Measurements from ENCODE around the gene GPHN.

DNA sequence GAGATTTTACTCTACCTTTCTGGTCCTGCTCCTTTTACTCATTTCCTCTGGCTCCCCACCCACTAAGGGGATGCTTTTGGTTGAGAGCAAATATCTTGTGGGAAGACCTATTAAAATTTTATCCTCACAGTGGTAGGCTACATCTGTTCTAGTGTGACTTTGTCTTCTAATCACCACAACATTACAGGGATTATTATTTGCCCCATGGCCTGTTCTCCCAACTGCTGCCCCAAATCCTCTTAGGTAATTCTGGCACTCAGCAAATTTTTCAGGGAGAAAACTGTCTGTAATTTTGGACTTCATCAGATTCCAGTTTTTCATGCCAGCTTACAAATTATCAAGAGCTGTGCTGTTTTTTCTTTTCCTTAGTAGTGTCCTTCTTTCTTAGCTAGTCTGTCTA lies 172.3 kb downstream of the GPHN start:
- no peak for TF ChIP-seq POLR2A (IDR thresholded peaks at IDR 0.05)
- TF ChIP-seq, protein P1, sequence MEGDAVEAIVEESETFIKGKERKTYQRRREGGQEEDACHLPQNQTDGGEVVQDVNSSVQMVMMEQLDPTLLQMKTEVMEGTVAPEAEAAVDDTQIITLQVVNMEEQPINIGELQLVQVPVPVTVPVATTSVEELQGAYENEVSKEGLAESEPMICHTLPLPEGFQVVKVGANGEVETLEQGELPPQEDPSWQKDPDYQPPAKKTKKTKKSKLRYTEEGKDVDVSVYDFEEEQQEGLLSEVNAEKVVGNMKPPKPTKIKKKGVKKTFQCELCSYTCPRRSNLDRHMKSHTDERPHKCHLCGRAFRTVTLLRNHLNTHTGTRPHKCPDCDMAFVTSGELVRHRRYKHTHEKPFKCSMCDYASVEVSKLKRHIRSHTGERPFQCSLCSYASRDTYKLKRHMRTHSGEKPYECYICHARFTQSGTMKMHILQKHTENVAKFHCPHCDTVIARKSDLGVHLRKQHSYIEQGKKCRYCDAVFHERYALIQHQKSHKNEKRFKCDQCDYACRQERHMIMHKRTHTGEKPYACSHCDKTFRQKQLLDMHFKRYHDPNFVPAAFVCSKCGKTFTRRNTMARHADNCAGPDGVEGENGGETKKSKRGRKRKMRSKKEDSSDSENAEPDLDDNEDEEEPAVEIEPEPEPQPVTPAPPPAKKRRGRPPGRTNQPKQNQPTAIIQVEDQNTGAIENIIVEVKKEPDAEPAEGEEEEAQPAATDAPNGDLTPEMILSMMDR (IDR thresholded peaks at IDR 0.05) = no peak

Measured in right lobe of liver (tissue), 4 donors.